Muscle layer of colon (tissue), 2 donors: ENCODE measurements around the gene UBE2S.

Experiments used
- H3K27ac ChIP-seq: one replicate; pipeline ENCODE4 v1.7.0; 2013; ENCODE audit warnings: low read depth, mild to moderate bottlenecking, low read length, moderate library complexity
- H3K27me3 ChIP-seq, 2 donors: one replicate each; pipeline ENCODE4 v1.7.0; 2013; ENCODE audit warnings: low read length in 2 of 2, mild to moderate bottlenecking in 2 of 2; ENCODE audit not compliant: insufficient read depth in 2 of 2, control insufficient read depth in 1 of 2
- H3K36me3 ChIP-seq: one replicate; pipeline ENCODE4 v1.7.0; 2013; ENCODE audit warnings: mild to moderate bottlenecking, low read length; ENCODE audit not compliant: insufficient read depth
- H3K4me1 ChIP-seq: one replicate; pipeline ENCODE4 v1.7.0; 2013; ENCODE audit warnings: mild to moderate bottlenecking, low read length; ENCODE audit not compliant: insufficient read depth
- H3K4me3 ChIP-seq, 2 donors: one replicate each; pipeline ENCODE4 v1.7.0; 2013; ENCODE audit warnings: low read length in 2 of 2, low read depth in 1 of 2, mild to moderate bottlenecking in 1 of 2, moderate library complexity in 1 of 2
- H3K9ac ChIP-seq: one replicate; pipeline ENCODE4 v1.7.0; 2013; ENCODE audit warnings: low read length
- H3K9me3 ChIP-seq: one replicate; pipeline ENCODE4 v1.7.0; 2013; ENCODE audit warnings: mild to moderate bottlenecking, low read length
- donor health status: abdominal sarcoma.
- donor health status: Adenocarcinoma of cecum.

UBE2S gene

DNA sequence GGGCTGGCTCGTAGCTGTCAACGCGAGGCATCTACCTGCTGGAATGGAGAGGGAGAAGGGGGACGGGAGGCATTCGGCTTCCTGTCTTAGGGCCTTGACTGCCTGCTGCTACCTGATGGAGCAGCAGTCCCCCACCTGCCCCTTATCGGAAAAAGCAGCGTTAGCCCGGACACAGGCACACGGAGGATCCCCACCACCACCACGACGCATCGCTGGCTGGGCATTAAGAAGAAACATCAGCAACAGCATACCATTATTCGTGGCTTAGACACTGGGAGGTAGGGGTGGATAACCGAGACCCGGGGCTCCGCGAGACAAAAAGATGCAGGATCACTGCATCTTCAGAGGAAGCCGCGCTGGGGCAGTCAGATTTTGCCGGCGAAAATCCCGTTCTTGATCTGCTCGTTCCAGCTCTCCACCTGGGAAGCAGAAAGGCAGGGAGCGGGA, 54.2 kb downstream of the UBE2S start:
- peak overlapping the region in 1 of 2 donors; percentile 14 for H3K4me3 ChIP-seq
- peaks cover 29 to 51% of the 10 kb centered on the region in 2 donors for H3K27me3 ChIP-seq
- no peak overlapping the region for H3K27ac ChIP-seq
- no peaks in the 10 kb centered on the region for H3K9me3 ChIP-seq
- no peaks in the 10 kb centered on the region for H3K36me3 ChIP-seq
- H3K9ac ChIP-seq, result no peak overlapping the region
- peaks cover 8% of the 10 kb centered on the region for H3K4me1 ChIP-seq

DNA sequence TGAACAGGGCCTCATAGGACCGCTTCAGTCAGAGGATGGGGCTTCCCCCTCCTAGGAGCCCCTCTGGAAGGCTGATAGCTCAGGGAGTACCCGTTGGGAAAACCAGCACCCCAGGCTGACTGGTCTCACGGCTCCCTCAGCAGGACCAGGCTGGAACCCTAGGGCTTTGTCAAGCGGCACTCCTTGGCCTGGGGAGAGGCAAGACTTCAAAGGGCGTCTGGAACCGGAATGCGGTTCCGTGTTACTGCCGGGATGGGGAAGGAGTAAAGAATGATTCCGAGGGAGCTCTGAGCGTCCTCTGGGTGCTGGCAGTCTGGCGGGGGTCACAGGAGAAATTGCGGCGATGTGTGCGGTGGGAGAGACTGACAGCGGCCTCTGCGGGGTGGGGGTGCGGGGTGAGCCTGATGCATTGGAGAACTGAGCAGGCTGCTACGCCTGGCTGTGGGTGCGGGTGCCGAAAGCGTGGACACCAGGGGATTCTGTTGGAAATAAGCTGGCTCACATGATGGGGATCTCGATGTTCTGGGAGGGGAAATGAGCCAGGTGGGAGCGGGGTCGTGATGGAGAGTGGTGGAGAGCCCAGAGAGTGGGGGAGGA, 54.9 kb downstream of the UBE2S start:
- Histone ChIP-seq H3K9ac (no peak overlapping the region), H3K4me3 (no peak overlapping the region), H3K4me1 (peaks cover 8% of the 10 kb centered on the region), H3K27me3 (peaks cover 29 to 51% of the 10 kb centered on the region in 2 donors), H3K36me3 (no peaks in the 10 kb centered on the region), H3K27ac (no peak overlapping the region), H3K9me3 (no peaks in the 10 kb centered on the region)

DNA sequence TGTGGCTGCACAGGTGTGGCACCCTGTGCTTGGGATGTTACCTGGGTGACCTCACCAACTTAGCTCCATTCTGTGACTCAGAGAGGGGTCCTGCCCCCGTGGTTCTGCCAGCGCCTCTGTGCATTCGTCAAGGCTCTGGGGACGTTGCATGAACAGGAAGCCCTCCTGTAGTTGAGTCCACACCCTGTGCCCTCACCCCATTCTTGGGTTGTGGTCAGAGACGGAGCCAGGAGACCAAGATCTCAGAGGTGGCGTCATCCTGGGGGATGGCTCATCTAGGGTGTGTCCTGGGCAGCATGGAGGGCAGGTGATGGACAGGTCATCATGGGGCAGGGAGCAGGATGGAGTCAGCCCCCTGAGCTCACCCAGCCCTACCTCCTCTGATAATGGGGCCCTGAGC, 55.5 kb downstream of the UBE2S start:
- Histone ChIP-seq H3K4me1 (peaks cover 8% of the 10 kb centered on the region), H3K9ac (no peak overlapping the region), H3K36me3 (no peaks in the 10 kb centered on the region), H3K27me3 (peaks cover 29 to 51% of the 10 kb centered on the region in 2 donors), H3K4me3 (no peak overlapping the region), H3K9me3 (no peaks in the 10 kb centered on the region), H3K27ac (no peak overlapping the region)

DNA sequence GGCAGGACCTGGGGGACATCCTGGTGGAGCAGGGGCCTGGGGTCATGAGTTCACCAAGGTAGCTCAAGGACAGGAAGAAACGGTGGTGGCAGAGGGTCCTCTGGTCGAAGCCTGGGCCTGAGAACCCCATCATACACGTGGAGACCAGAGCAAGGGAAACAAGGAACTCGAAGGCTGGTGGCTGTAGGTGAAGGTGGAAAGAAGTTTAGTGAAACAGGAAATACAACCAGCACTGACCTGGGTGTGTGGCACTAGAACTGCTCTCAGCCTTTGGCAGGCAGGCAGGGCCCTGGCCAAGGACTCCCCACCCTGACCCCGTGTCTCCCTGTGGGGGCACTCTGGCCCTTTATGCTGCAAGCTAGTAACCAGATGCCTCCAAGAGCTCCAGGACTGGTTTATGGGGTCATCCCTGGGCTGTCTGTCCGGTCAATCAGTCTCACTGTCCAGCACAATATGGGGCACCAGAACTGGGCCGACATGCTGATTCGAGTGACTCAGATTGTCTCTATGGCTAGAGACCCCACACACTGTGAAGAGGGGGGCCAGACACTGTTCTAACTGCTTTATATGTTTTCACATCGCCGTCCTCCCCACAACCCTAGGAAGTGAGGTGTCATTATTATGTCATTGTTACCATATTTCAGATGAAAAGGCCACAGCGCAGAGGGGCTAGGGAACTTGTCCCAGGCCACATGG, 56.8 kb downstream of the UBE2S start:
- peaks cover 29 to 48% of the 10 kb centered on the region in 2 donors for H3K27me3 ChIP-seq
- no peaks in the 10 kb centered on the region for H3K36me3 ChIP-seq
- H3K9me3 ChIP-seq, result no peaks in the 10 kb centered on the region
- no peak overlapping the region for H3K9ac ChIP-seq
- H3K4me1 ChIP-seq, result peaks cover 8% of the 10 kb centered on the region
- H3K27ac ChIP-seq, result no peak overlapping the region
- H3K4me3 ChIP-seq, result no peak overlapping the region
